Upper lobe of left lung (tissue), 6 donors: Measurements from ENCODE around the gene ZNF248. TPM values are rescaled to one million over a fixed set of nuclear protein-coding genes. Genes with fewer than 3 reads are reported as not detected.

Source experiments
- ATAC-seq, 2 donors: fragments of 200-7000 bp; cut with Tn5 transposase; one replicate each; pipeline ENCODE4 v1.9.1; 2022; ENCODE audit warnings: mild to moderate bottlenecking in 2 of 2, moderate library complexity in 2 of 2; ENCODE audit not compliant: low FRiP score in 2 of 2
- DNase-seq, 2 donors: peaks; one replicate each; pipeline ENCODE4 v3.0.0-alpha.2; 2019 to 2020
- H3K27ac ChIP-seq, 4 donors: fragments of 200-600 bp; sonication (generic); one replicate each; pipeline ENCODE4 v1.5.1; 2016 to 2019
- H3K27me3 ChIP-seq, 4 donors: fragments of 200-600 bp; sonication (generic); one replicate each; pipeline ENCODE4 v1.5.1; 2017 to 2019
- H3K36me3 ChIP-seq, 4 donors: fragments of 200-600 bp; sonication (generic); one replicate each; pipeline ENCODE4 v1.5.1; 2016 to 2019
- H3K4me1 ChIP-seq, 4 donors: fragments of 200-600 bp; sonication (generic); one replicate each; pipeline ENCODE4 v1.5.1; 2018 to 2019
- H3K4me3 ChIP-seq, 4 donors: fragments of 200-600 bp; sonication (generic); one replicate each; pipeline ENCODE4 v1.5.1; 2017 to 2019; ENCODE audit warnings: mild to moderate bottlenecking in 2 of 4, moderate library complexity in 1 of 4
- H3K9me3 ChIP-seq, 4 donors: fragments of 200-600 bp; sonication (generic); one replicate each; pipeline ENCODE4 v1.5.1; 2018 to 2019
- CTCF ChIP-seq, 6 experiments: fragments of 450-650 bp in 4 of 6; fragments of 200-600 bp in 2 of 6; sonication (generic) in 2 of 6; IDR thresholded peaks; one replicate each; pipeline ENCODE4 v1.5.1; 2016 to 2019; ENCODE audit warnings: antibody characterized with exemption in 6 of 6
- EP300 ChIP-seq, 4 donors: sonication (generic); formaldehyde crosslinking; IDR thresholded peaks; one replicate each; pipeline ENCODE4 v1.5.1; 2017; ENCODE audit warnings: antibody characterized with exemption in 4 of 4, control low read depth in 2 of 4
- POLR2A ChIP-seq, 4 donors: fragments of 450-650 bp; IDR thresholded peaks; one replicate each; pipeline ENCODE4 v1.5.1; 2016 to 2017; ENCODE audit warnings: antibody characterized with exemption in 4 of 4, mild to moderate bottlenecking in 2 of 4
- POLR2AphosphoS5 ChIP-seq, 2 donors: sonication (generic); formaldehyde crosslinking; IDR thresholded peaks; one replicate each; pipeline ENCODE4 v1.5.1; 2017; ENCODE audit warnings: antibody characterized with exemption in 2 of 2
- WGBS, 2 donors: methylation state at CpG; one replicate each; pipeline ENCODE4 v1.1.5; 2017 to 2018; 5-methylcytosine and 5-hydroxymethylcytosine counted together
- total RNA-seq, 6 donors: library from RNA; depleted of rRNA in 4 of 6; stranded (reverse); fragments of >200 nt in 4 of 6; gene quantifications; one replicate each; pipeline versions ENCODE4 v1.1.0 to v1.2.1, GENCODE V29; 2016 to 2021
- donor health status: DM: no; HTN: no; CAD: no; lungs with moderate emphysema.
- donor health status: DM: no; HTN: yes; CAD: no; lungs with severe emphysema.

ZNF248 gene
- total RNA-seq, 6 donors from 2014 or later, result 8.5 to 38.8 (median 11.0) TPM

GRCh38 chr10:37789590-37789989, 67.8 kb downstream of the ZNF248 start:
- H3K36me3 ChIP-seq, result no peaks in the 10 kb centered on the region
- H3K27me3 ChIP-seq, result no peaks in the 10 kb centered on the region
- 82 to 87% methylated on average over 2 of the region's 2 CpGs for WGBS, 2 donors
- H3K4me1 ChIP-seq, result no peaks in the 10 kb centered on the region
- no peak for DNase-seq
- H3K9me3 ChIP-seq, result peaks cover 0 to 39% (median 14%) of the 10 kb centered on the region in 4 donors
- H3K27ac ChIP-seq, result no peak overlapping the region
- no peak overlapping the region for H3K4me3 ChIP-seq
- TF ChIP-seq POLR2AphosphoS5 (IDR thresholded peaks at IDR 0.05) (no peak), CTCF (IDR thresholded peaks at IDR 0.05) (no peak), POLR2A (IDR thresholded peaks at IDR 0.05) (no peak), EP300 (IDR thresholded peaks at IDR 0.05) (no peak)
- no peak for ATAC-seq

DNA sequence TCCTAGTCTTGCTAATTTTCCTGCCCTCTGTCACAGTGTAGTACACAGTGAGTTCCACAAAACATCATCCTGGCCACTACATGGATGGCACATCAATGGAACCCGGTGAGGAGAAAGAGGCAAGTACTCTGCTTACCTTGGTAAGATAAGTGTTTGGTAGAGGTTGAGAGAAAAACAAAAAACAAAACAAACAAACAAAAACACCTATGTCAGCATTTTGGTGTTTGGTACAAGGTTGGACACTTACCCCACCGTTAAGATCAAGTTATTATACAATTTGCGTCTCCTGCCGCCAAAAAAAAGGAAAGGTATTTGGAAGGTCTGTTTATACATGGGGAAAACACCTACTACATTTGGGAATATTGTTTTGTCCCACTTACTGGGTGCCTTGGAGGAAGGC, 72.7 kb downstream of the ZNF248 start:
- H3K27ac ChIP-seq, result no peak overlapping the region
- no peak for ATAC-seq
- no peaks in the 10 kb centered on the region for H3K36me3 ChIP-seq
- no peak for DNase-seq
- TF ChIP-seq POLR2AphosphoS5 (IDR thresholded peaks at IDR 0.05) (no peak), CTCF (IDR thresholded peaks at IDR 0.05) (no peak), POLR2A (IDR thresholded peaks at IDR 0.05) (no peak), EP300 (IDR thresholded peaks at IDR 0.05) (no peak)
- peaks cover 2 to 34% (median 12%) of the 10 kb centered on the region in 4 donors for H3K9me3 ChIP-seq
- H3K4me1 ChIP-seq, result no peaks in the 10 kb centered on the region
- H3K27me3 ChIP-seq, result no peaks in the 10 kb centered on the region
- H3K4me3 ChIP-seq, result no peak overlapping the region
- WGBS, 2 donors, result 88 to 91% methylated on average over 4 of the region's 4 CpGs

DNA sequence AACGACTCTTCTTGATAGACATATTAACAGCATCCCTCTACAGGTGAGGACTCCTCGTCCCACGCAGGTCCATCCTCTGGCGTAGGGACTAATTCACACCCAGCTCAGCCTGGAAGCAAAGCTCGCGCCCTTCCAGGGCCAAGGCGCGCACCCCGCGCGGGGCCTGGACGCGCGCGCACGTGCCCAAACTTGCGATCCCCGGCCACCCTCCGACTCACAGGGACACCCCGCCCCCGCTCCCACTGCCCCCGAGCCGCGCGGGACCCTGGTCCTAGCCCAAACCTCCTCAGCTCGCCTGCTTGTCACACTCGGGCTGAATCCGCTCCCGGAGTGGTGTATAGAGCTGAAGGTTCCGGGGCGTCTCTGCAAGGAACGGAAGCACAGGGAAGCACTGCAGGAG, 76.9 kb downstream of the ZNF248 start:
- no peak for TF ChIP-seq CTCF (IDR thresholded peaks at IDR 0.05)
- TF ChIP-seq EP300 (IDR thresholded peaks at IDR 0.05), result no peak
- no peak for TF ChIP-seq POLR2AphosphoS5 (IDR thresholded peaks at IDR 0.05)
- TF ChIP-seq POLR2A (IDR thresholded peaks at IDR 0.05), result no peak
- Histone ChIP-seq H3K36me3 (no peaks in the 10 kb centered on the region), H3K9me3 (peaks cover 2 to 26% (median 6%) of the 10 kb centered on the region in 4 donors), H3K27ac (no peak overlapping the region), H3K27me3 (no peaks in the 10 kb centered on the region), H3K4me1 (no peaks in the 10 kb centered on the region), H3K4me3 (no peak overlapping the region)
- 70 to 79% methylated on average over 11 to 32 of the region's 32 CpGs for WGBS, 2 donors
- DNase-seq, result peak in 1 of 2 donors; percentile 74
- ATAC-seq, result peak in 1 of 2 donors; percentile 26

GRCh38 chr10:37777056-37777455, 80.4 kb downstream of the ZNF248 start:
- Histone ChIP-seq H3K4me3 (no peak overlapping the region), H3K4me1 (no peaks in the 10 kb centered on the region), H3K27me3 (no peaks in the 10 kb centered on the region), H3K27ac (no peak overlapping the region), H3K9me3 (peaks cover 2 to 25% (median 6%) of the 10 kb centered on the region in 4 donors), H3K36me3 (no peaks in the 10 kb centered on the region)
- no peak for TF ChIP-seq POLR2AphosphoS5 (IDR thresholded peaks at IDR 0.05)
- TF ChIP-seq CTCF (IDR thresholded peaks at IDR 0.05), result no peak
- no peak for TF ChIP-seq POLR2A (IDR thresholded peaks at IDR 0.05)
- no peak for TF ChIP-seq EP300 (IDR thresholded peaks at IDR 0.05)
- 85 to 88% methylated on average over 6 of the region's 6 CpGs for WGBS, 2 donors
- ATAC-seq (no peak), DNase-seq (no peak)

DNA sequence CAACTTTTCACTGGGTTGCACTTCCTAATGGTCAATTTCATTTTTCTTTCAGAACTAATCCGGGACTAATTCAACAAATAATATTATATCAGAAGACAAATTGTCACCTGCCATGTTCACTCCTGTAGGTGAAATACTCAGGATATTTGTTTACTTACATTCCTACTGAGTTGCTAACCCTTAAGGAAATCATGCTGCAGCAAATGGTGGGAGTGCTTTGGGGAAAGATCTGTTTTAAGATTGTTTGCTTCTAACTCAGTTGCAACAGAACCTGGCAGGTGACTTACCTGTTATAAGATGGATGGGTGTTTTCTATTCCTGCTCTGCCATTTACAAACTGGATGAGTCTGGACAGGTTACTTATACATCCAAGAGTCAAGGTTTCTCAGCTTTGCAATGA, 81.8 kb downstream of the ZNF248 start:
- no peak for TF ChIP-seq POLR2A (IDR thresholded peaks at IDR 0.05)
- no peak for TF ChIP-seq EP300 (IDR thresholded peaks at IDR 0.05)
- no peak for TF ChIP-seq CTCF (IDR thresholded peaks at IDR 0.05)
- TF ChIP-seq POLR2AphosphoS5 (IDR thresholded peaks at IDR 0.05), result no peak
- H3K4me3 ChIP-seq, result no peak overlapping the region
- WGBS, 2 donors, result 89 to 96% methylated on average over 1 of the region's 1 CpG
- DNase-seq (no peak), ATAC-seq (no peak)
- H3K4me1 ChIP-seq, result no peaks in the 10 kb centered on the region
- H3K27ac ChIP-seq, result no peak overlapping the region
- H3K9me3 ChIP-seq, result peaks cover 2 to 16% (median 3%) of the 10 kb centered on the region in 4 donors
- no peaks in the 10 kb centered on the region for H3K36me3 ChIP-seq
- no peaks in the 10 kb centered on the region for H3K27me3 ChIP-seq
